Brain microvascular endothelial cell (primary cell): ENCODE measurements around the gene HAPLN3.

Experiments used
- DNase-seq: peaks from one replicate; pipeline ENCODE4 v3.0.0-alpha.2; 2020
- H3K27ac ChIP-seq: fragments of 250-450 bp; sonication (Bioruptor Pico); 2 replicates; pipeline ENCODE4 v1.5.1; 2020; ENCODE audit warnings: mild to moderate bottlenecking, moderate library complexity
- H3K27me3 ChIP-seq: fragments of 250-450 bp; sonication (Bioruptor Pico); replicated peaks from 2 replicates; pipeline ENCODE4 v1.5.1; 2020; ENCODE audit warnings: mild to moderate bottlenecking
- H3K36me3 ChIP-seq: fragments of 250-450 bp; sonication (Bioruptor Pico); replicated peaks from 2 replicates; pipeline ENCODE4 v1.5.1; 2020; ENCODE audit warnings: mild to moderate bottlenecking
- H3K4me3 ChIP-seq: 2 replicates; pipeline ENCODE4 v1.5.1; 2011; ENCODE audit warnings: low read depth, mild to moderate bottlenecking, control low read depth, low read length, moderate library complexity
- CTCF ChIP-seq: IDR thresholded peaks from 2 replicates; pipeline ENCODE4 v1.5.1; 2011; ENCODE audit warnings: low read depth, mild to moderate bottlenecking, moderate library complexity, low read length, control low read depth, inconsistent platforms; ENCODE audit errors: missing control alignments
- in situ Hi-C: cut with HindIII; loops from 2 replicates; pipeline ENCODE4 v1.10.0; 2017; ENCODE audit warnings: low sequenced_read_pairs, low pct_ligation_motif_present

Gene HAPLN3

GRCh38 chr15:88833731-88834100, 61.6 kb downstream of the HAPLN3 start:
- DNase-seq, result no peak
- in situ Hi-C loops, result no loop called here
- Histone ChIP-seq H3K27me3 (no peaks in the 10 kb centered on the region), H3K4me3 (no peak overlapping the region), H3K27ac (no peak overlapping the region), H3K36me3 (no peaks in the 10 kb centered on the region)
- no peak for TF ChIP-seq CTCF

GRCh38 chr15:88832820-88833730, 62.3 kb downstream of the HAPLN3 start:
- in situ Hi-C loops, result no loop called here
- no peak for DNase-seq

GRCh38 chr15:88830016-88830415, 65.3 kb downstream of the HAPLN3 start:
- Histone ChIP-seq H3K4me3 (no peak overlapping the region), H3K36me3 (no peaks in the 10 kb centered on the region), H3K27ac (no peak overlapping the region), H3K27me3 (no peaks in the 10 kb centered on the region)
- no peak for DNase-seq
- in situ Hi-C loops, result no loop called here
- no peak for TF ChIP-seq CTCF

More at GRCh38 chr15:88832820-88833730, 62.3 kb downstream of the HAPLN3 start:
- no peaks in the 10 kb centered on the region for H3K27me3 ChIP-seq
- H3K4me3 ChIP-seq, result no peak overlapping the region
- TF ChIP-seq CTCF, result no peak
- no peaks in the 10 kb centered on the region for H3K36me3 ChIP-seq
- H3K27ac ChIP-seq, result no peak overlapping the region

GRCh38 chr15:88828791-88829190, 66.6 kb downstream of the HAPLN3 start:
- H3K27ac ChIP-seq, result no peak overlapping the region
- H3K4me3 ChIP-seq, result no peak overlapping the region
- in situ Hi-C loops, result no loop called here
- TF ChIP-seq CTCF, result no peak
- no peaks in the 10 kb centered on the region for H3K36me3 ChIP-seq
- no peaks in the 10 kb centered on the region for H3K27me3 ChIP-seq
- DNase-seq, result no peak
